MM.1S (cell line): Measurements from ENCODE around the gene VSTM4.

Experiments
- DNase-seq: peaks from one replicate; pipeline ENCODE4 v3.0.0-alpha.2; 2015
- H2AFZ ChIP-seq: fragments of 300-600 bp; sonication (generic); 2 replicates; pipeline ENCODE4 v1.6.0; 2016; ENCODE audit warnings: antibody characterized with exemption, low read length
- H3F3A ChIP-seq: fragments of 300-600 bp; sonication (generic); 2 replicates; pipeline ENCODE4 v1.6.1; 2016; ENCODE audit warnings: mild to moderate bottlenecking, antibody characterized with exemption, low read length, moderate library complexity, mixed read lengths; ENCODE audit not compliant: insufficient read depth
- H3K27ac ChIP-seq: fragments of 300-600 bp; sonication (generic); 2 replicates; pipeline ENCODE4 v1.5.1; 2016; ENCODE audit warnings: mild to moderate bottlenecking, low read length
- H3K27me3 ChIP-seq: fragments of 300-600 bp; sonication (generic); replicated peaks from 2 replicates; pipeline ENCODE4 v1.6.0; 2016; ENCODE audit warnings: low read length; ENCODE audit not compliant: insufficient read depth
- H3K36me3 ChIP-seq: fragments of 300-600 bp; sonication (generic); replicated peaks from 2 replicates; pipeline ENCODE4 v1.6.1; 2016; ENCODE audit warnings: mild to moderate bottlenecking, low read length, mixed read lengths; ENCODE audit not compliant: insufficient read depth
- H3K4me1 ChIP-seq: fragments of 300-600 bp; sonication (generic); 2 replicates; pipeline ENCODE4 v1.6.1; 2016; ENCODE audit warnings: low read length, mixed read lengths
- H3K4me2 ChIP-seq: fragments of 300-600 bp; sonication (generic); 2 replicates; pipeline ENCODE4 v1.6.0; 2016; ENCODE audit warnings: low read depth, low read length
- H3K4me3 ChIP-seq: fragments of 300-600 bp; sonication (generic); 2 replicates; pipeline ENCODE4 v1.5.1; 2016; ENCODE audit warnings: low read length, mixed read lengths
- H3K79me2 ChIP-seq: fragments of 300-600 bp; sonication (generic); 2 replicates; pipeline ENCODE4 v1.6.1; 2016; ENCODE audit warnings: mixed run types, low read length, mixed read lengths
- H3K9ac ChIP-seq: fragments of 300-600 bp; sonication (generic); 2 replicates; pipeline ENCODE4 v1.6.1; 2016; ENCODE audit warnings: low read length, mixed read lengths
- H3K9me2 ChIP-seq: fragments of 300-600 bp; sonication (generic); replicated peaks from 2 replicates; pipeline ENCODE4 v1.6.1; 2016; ENCODE audit warnings: mild to moderate bottlenecking, low read length, mixed read lengths; ENCODE audit not compliant: insufficient read depth
- H3K9me3 ChIP-seq: fragments of 300-600 bp; sonication (generic); replicated peaks from 2 replicates; pipeline ENCODE4 v1.6.1; 2016; ENCODE audit warnings: mild to moderate bottlenecking, low read length, mixed read lengths; ENCODE audit not compliant: insufficient read depth
- H4K20me1 ChIP-seq: fragments of 300-600 bp; sonication (generic); 2 replicates; pipeline ENCODE4 v1.6.1; 2016; ENCODE audit warnings: mild to moderate bottlenecking, low read length, moderate library complexity, mixed read lengths; ENCODE audit not compliant: insufficient read depth
- CTCF ChIP-seq: fragments of 300-600 bp; sonication (generic); IDR thresholded peaks from 2 replicates; pipeline ENCODE4 v1.5.1; 2016; ENCODE audit warnings: antibody characterized with exemption, low read length, mixed read lengths
- EZH2 ChIP-seq: fragments of 300-600 bp; sonication (generic); optimal IDR thresholded peaks from 2 replicates; pipeline ENCODE3; 2017; ENCODE audit warnings: low read depth, mild to moderate bottlenecking, antibody characterized with exemption, low read length, mixed read lengths
- EZH2phosphoT487 ChIP-seq: fragments of 300-600 bp; sonication (generic); IDR thresholded peaks from 2 replicates; pipeline ENCODE4 v1.6.1; 2018; ENCODE audit warnings: antibody characterized with exemption, low read length

VSTM4 gene

GRCh38 chr10:49079072-49079471, 36.2 kb downstream of the VSTM4 start:
- H3K36me3 ChIP-seq: no peaks in the 10 kb centered on the region
- H3K79me2 ChIP-seq: no peaks in the 10 kb centered on the region
- no peak for TF ChIP-seq EZH2
- TF ChIP-seq EZH2phosphoT487: no peak
- TF ChIP-seq CTCF: no peak
- H3K9me3 ChIP-seq: no peaks in the 10 kb centered on the region
- no peak overlapping the region for H3K9ac ChIP-seq
- H3K4me1 ChIP-seq: peaks cover 57% of the 10 kb centered on the region
- H3K9me2 ChIP-seq: no peaks in the 10 kb centered on the region
- H3K27me3 ChIP-seq: no peaks in the 10 kb centered on the region
- H3F3A ChIP-seq: peaks cover 36% of the 10 kb centered on the region
- H2AFZ ChIP-seq: no peak overlapping the region
- H3K27ac ChIP-seq: peak overlapping the region; percentile 60; the same call in 1 of the 2 replicates
- H3K4me3 ChIP-seq: no peak overlapping the region
- 0 out of 2 replicates have a peak overlapping the region, but pooled peaks have one; percentile 20 for H3K4me2 ChIP-seq
- no peak for DNase-seq
- no peaks in the 10 kb centered on the region for H4K20me1 ChIP-seq

- Histone ChIP-seq H3K27me3 (no peaks in the 10 kb centered on the region), H3K36me3 (no peaks in the 10 kb centered on the region), H3K4me3 (no peak overlapping the region), H3K9ac (no peak overlapping the region), H3F3A (peaks cover 36% of the 10 kb centered on the region), H3K9me2 (no peaks in the 10 kb centered on the region), H3K4me2 (no peak overlapping the region), H2AFZ (no peak overlapping the region), H3K4me1 (peaks cover 57% of the 10 kb centered on the region), H3K79me2 (no peaks in the 10 kb centered on the region), H3K9me3 (no peaks in the 10 kb centered on the region), H4K20me1 (no peaks in the 10 kb centered on the region), H3K27ac (no peak overlapping the region)
- no peak for DNase-seq
- TF ChIP-seq EZH2 (no peak), EZH2phosphoT487 (no peak), CTCF (no peak)
Observed at GRCh38 chr10:49078433-49078832, 36.9 kb downstream of the VSTM4 start.

GRCh38 chr10:49076741-49077521, 38.4 kb downstream of the VSTM4 start:
- Histone ChIP-seq H3F3A (peaks cover 36% of the 10 kb centered on the region), H3K9me2 (no peaks in the 10 kb centered on the region), H2AFZ (peak overlapping the region; percentile 32), H3K9me3 (no peaks in the 10 kb centered on the region), H3K79me2 (no peaks in the 10 kb centered on the region), H3K4me2 (peak overlapping the region; percentile 62), H3K36me3 (no peaks in the 10 kb centered on the region), H3K27me3 (no peaks in the 10 kb centered on the region), H4K20me1 (no peaks in the 10 kb centered on the region), H3K4me1 (peaks cover 57% of the 10 kb centered on the region), H3K27ac (peak overlapping the region; percentile 77), H3K4me3 (peak overlapping the region; percentile 23), H3K9ac (peak overlapping the region; percentile 59)
- peak; percentile 79 for DNase-seq
- no peak for TF ChIP-seq CTCF
- TF ChIP-seq EZH2: no peak
- no peak for TF ChIP-seq EZH2phosphoT487
